Measurements from ENCODE around the gene CLEC2L. TPM values are rescaled to one million over a fixed set of nuclear protein-coding genes. Genes with fewer than 3 reads are reported as not detected.

CLEC2L gene
- total RNA-seq, 1 experiment from 2014 or later = not detected

DNA sequence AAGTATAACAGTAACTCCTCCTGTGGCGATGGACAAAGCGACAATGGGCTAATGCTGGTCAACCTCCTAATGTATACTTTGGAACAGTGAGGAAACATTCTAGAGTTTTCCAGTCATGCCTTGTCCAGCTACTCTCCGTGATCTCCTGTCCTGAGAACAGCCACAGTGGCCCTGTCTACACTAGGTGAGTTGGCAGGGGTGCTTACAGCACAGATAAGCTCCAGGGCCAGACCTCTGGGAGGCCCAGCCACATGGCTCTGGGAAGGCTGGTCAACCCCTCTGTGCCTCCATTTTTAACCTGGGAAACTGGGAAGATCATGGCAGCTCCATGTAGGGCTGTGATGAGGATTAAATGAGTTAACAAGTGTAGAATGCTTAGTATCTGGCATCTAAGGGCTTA, 57.0 kb downstream of the CLEC2L start:
- Histone ChIP-seq H3K4me3 (no peak overlapping the region), H3K9me3 (no peaks in the 10 kb centered on the region), H3K27me3 (no peaks in the 10 kb centered on the region), H3K36me3 (no peaks in the 10 kb centered on the region; the same call in 1 of the 2 replicates)
- DNase-seq = no peak

DNA sequence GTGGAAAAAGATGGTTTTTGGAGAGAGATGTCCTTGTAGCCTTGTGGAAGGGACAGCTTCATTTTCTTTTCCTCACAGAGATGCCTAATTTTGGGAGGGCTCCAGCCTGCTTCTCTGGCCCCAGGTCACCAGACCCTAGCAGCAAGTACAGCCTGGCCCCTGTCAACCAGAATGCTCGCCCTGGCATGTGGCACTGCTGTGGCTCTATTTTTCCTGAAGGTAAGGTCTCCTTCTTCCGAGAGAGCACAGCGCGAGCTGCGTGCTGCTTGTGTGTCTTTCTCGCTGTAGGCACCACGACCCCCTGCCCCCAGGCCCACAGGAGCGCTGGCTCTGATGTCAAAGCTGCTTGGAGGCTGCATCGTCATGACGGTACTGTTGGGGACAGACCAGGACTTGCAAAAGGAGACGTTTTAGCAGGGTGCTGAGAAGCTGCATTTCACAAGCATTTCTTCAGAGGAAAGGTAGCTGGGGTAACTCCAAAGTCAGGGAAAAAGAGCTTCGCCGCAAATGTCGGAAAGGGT, 58.7 kb downstream of the CLEC2L start:
- H3K36me3 ChIP-seq = peaks cover 2% of the 10 kb centered on the region
- H3K9me3 ChIP-seq = no peaks in the 10 kb centered on the region
- H3K4me3 ChIP-seq = no peak overlapping the region
- no peaks in the 10 kb centered on the region for H3K27me3 ChIP-seq
- no peak for DNase-seq

DNA sequence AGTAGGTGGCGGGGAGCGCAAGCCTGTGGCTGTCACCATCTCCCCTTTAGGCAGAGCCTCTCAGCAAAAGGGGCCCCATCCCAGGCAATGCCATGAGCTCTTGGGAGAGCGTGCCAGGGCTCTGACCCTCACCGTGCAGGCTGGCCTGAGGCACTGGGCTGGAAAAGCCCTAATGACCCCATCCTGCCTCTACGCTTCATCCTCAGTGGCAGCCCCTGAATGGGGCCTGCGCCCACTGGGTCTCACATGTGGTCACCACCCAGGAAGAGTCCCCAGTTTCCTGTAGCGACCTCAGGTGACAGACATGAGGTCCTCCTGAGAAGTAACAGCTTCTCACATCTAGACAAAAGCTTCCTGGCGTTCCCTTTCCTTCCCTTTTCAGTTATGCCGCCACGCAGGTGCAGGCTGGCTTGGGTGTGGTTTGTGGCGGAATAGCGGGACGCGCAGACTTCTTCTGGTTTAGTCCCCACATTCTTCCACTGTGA, 59.2 kb downstream of the CLEC2L start:
- H3K9me3 ChIP-seq = no peaks in the 10 kb centered on the region
- peaks cover 3% of the 10 kb centered on the region for H3K36me3 ChIP-seq
- DNase-seq = no peak
- no peaks in the 10 kb centered on the region for H3K27me3 ChIP-seq
- no peak overlapping the region for H3K4me3 ChIP-seq

DNA sequence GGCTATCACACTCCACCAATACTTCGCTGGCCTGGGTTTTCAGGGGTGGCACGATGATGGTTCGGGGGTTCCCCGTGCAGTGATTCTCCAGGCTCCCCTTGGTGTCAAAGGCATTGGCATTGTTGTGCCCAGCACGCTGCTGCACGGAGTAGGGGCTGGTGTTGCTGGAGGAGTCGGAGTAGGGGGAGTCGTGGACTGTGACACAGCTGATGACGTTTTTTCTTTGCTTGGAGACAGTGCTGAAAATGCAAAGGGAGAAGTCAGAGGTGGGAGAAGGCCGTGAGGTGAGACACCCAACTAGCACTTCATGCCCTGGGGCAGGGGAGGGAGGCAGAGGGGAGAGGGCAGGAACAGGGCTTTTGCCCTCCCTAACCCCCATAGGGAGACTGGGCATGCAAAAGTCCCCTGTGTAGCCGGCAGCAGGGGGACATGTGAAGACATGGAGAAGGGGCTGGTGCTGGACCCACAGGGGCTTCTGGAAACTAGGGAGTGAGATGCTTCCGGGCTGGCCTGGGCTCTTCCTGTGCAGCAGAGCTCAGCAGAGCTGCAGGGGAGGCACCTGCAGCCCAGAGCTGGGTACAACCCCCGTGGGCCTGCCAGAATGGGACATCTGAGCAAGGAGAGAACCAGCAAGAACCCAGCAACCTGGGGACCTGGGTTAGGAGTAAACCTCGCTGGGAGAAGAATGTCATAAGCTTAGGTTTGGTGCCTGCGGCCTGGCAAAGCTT, 60.5 kb downstream of the CLEC2L start:
- no peaks in the 10 kb centered on the region for H3K27me3 ChIP-seq
- H3K9me3 ChIP-seq = no peaks in the 10 kb centered on the region
- peaks cover 5% of the 10 kb centered on the region for H3K36me3 ChIP-seq
- no peak overlapping the region for H3K4me3 ChIP-seq
- DNase-seq = no peak

DNA sequence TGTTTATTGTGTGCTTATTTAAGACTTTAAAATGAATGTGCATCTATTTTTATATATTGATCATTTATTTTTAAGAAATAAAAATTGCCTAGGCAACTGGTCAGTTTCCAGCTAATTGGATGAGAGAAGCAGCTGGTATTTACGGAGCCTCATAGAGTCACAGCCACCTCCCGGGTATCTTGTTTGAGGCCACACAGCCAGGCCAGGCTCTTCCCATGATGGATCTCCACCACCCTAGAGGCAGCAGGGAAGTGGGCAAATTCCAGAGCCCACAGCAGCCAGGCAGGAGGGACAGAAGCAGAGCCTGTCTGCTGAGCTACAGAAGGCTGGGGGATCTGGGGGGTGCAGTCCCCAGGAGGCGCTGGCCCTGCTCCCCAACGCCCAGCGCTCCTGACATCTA, 61.6 kb downstream of the CLEC2L start:
- Histone ChIP-seq H3K36me3 (peaks cover 5% of the 10 kb centered on the region), H3K27me3 (no peaks in the 10 kb centered on the region), H3K9me3 (no peaks in the 10 kb centered on the region), H3K4me3 (no peak overlapping the region)
- no peak for DNase-seq

DNA sequence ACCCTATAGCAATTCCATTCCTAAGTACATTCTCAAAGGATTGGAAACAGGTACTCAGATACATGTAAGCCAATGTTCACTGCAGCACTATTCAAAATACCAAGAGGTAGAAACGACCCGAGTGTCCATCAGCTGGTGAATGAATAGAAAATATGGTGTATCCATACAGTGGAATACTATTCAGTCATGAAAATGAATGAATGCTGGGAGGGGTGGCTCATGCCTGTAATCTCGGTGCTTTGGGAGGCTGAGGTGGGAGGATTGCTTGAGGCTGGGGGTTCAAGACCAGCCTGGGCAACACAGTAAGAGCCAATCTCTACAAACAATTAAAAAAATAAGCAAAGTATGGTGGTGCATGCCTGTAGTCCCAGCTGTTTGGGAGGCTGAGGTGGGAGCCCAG, 62.8 kb downstream of the CLEC2L start:
- no peaks in the 10 kb centered on the region for H3K27me3 ChIP-seq
- no peak overlapping the region for H3K4me3 ChIP-seq
- DNase-seq = no peak
- peaks cover 6% of the 10 kb centered on the region for H3K36me3 ChIP-seq
- no peaks in the 10 kb centered on the region for H3K9me3 ChIP-seq

DNA sequence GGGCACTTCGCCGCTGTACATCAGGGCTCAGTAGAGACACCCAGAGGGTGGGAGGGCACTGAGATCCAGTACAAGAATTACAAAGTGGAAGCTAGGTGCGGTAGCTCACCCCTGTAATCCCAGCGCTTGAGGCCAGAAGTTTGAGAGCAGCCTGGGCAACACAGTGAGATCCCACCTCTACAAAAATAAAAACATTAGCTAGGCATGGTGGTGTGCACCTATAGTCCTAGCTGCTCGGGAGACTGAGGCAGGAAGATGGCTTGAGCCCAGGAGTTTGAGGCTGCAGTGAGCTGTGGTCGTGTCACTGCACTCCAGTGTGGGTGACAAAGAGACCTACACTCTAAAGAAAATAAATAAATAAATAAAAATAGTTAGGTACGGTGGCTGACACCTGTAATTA, 64.0 kb downstream of the CLEC2L start:
- Histone ChIP-seq H3K36me3 (peaks cover 6% of the 10 kb centered on the region), H3K4me3 (no peak overlapping the region), H3K9me3 (no peaks in the 10 kb centered on the region), H3K27me3 (no peaks in the 10 kb centered on the region)
- DNase-seq = no peak

DNA sequence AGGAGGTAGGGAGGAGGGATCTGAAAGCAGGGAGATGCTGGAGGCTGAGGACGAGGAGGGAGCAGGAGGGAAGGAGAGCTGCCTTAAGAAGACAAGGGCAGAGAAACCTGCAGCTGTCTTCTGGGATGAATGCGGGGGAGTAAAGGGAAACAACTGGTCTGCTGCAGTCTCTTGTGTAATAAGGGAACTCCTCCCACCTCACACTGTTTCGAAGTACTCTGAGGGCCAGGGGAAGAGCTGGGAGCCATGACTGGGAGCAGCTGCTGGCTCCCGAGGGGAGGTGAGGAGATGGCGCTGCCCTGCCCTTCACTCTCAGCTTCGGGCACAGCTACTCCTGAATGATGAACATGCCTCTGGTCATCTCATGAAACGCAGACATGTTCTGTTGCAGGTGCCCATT, 65.1 kb downstream of the CLEC2L start:
- H3K4me3 ChIP-seq = no peak overlapping the region
- DNase-seq = no peak
- H3K27me3 ChIP-seq = no peaks in the 10 kb centered on the region
- peaks cover 6% of the 10 kb centered on the region for H3K36me3 ChIP-seq
- no peaks in the 10 kb centered on the region for H3K9me3 ChIP-seq

DNA sequence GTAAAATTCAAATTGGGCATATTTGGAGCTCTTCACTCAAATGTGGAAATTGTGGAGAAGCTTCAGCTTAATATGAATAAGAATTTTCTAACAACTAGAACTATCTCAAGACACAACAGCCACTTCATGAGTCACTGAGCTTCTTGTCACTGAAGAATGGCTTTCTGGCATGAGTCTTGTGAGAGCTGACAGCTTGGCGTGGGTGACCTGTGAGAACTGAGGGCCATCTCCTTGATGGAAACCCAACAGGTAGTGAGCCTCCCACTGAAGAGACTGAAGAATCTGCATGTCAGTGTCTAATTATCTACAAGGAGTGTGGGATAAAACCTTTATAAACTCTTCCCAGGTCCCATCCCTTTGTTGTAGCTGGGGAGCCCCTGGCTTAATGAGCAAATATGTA, 66.0 kb downstream of the CLEC2L start:
- no peak for DNase-seq
- no peaks in the 10 kb centered on the region for H3K9me3 ChIP-seq
- H3K36me3 ChIP-seq = peaks cover 6% of the 10 kb centered on the region
- H3K27me3 ChIP-seq = no peaks in the 10 kb centered on the region
- no peak overlapping the region for H3K4me3 ChIP-seq

DNA sequence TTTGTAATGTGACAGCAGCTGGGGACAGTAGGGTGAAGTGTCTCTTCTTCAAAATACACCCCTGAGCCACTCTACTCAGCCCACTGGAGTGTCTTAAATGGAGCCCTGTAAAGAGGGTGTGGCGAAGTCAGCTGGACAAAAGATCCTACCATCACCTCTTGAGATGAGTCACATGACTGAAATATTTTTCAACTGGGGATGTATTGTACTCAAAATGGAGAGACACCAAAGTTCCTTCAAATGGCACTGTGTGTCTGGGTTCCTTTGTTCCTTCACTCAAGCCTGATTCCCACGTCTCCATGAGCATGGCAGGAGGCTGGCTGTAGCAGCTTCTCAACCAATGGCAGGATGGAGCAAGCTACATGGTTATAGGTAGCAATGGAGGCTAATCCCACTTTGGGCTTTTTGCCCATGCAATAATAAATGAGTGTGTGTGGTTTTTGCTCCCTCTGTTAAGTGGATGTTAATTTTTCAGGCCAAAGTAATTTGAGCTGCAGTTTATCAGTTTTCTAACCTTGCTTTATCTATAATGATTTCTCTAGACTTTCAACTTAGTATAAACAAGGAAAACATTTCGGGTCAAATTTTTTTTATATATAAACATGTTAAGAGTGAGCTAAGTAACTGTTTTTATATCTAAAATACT, 68.2 kb downstream of the CLEC2L start:
- no peak for DNase-seq
- no peaks in the 10 kb centered on the region for H3K9me3 ChIP-seq
- H3K36me3 ChIP-seq = peaks cover 14% of the 10 kb centered on the region
- no peak overlapping the region for H3K4me3 ChIP-seq
- no peaks in the 10 kb centered on the region for H3K27me3 ChIP-seq

DNA sequence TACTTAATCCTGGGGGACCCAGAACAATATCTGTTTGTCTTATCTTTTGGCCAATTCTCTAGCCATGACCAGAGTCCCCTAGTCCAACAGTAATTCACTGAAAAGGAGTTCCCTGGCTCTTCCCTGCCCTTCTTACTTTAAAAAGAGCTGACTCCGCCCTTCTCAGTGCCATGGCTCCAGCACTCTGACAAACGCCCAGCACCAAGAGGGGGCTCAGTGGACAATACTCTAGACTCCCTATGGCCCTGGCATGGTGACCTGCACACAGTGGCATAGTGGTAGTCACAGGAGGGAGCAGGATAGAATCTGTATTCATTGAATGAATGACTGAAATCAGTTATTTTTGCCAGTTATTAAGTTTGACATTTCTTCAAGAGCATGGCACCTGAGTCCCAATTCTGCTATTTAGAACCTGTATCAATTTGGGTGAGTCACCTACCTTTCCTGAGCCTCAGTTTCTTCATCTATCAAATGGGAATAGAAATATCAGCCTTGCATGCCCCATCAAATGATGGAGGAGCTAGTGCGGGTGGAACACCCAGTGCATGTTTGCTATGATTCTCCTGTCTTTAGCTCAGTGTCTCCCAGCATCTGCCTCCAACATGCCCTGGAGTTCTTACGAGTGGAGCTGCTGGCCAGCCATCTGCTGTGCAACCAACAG, 69.4 kb downstream of the CLEC2L start:
- Histone ChIP-seq H3K36me3 (peaks cover 11% of the 10 kb centered on the region), H3K9me3 (no peaks in the 10 kb centered on the region), H3K27me3 (no peaks in the 10 kb centered on the region), H3K4me3 (no peak overlapping the region)
- no peak for DNase-seq

DNA sequence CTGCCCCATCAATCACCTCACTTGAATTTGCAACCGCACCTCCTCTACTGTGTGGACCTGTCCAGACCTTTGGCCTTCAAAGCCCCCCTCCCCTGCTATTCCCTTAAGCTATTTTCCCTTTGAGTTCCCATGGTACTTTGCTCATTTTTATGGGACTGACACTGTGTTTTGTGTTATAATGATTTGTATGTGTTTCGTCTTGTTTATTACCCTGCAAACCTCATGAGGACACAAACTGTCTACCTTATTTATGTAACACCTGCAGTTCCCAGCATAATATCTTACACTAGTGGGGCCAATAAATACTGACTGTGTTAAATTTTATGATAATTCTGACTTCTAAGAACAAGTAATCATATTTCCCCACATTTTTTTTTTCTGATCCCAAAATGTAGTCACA, 70.6 kb downstream of the CLEC2L start:
- H3K9me3 ChIP-seq = no peaks in the 10 kb centered on the region
- peaks cover 11% of the 10 kb centered on the region for H3K36me3 ChIP-seq
- H3K4me3 ChIP-seq = no peak overlapping the region
- no peaks in the 10 kb centered on the region for H3K27me3 ChIP-seq
- no peak for DNase-seq

Other genes starting within 250 kb of the CLEC2L start
- 0.25 and 17.0 TPM in 2 replicates for gene FMC1, start 182.3 kb upstream of the CLEC2L start, total RNA-seq (2014; rRNA removed; shearing (Covaris generic); ENCODE audit: low replicate concordance)
- 37.8 and 53.0 TPM in 2 replicates for gene LUC7L2, start 163.8 kb upstream of the CLEC2L start, total RNA-seq (2014; rRNA removed; shearing (Covaris generic); ENCODE audit: low replicate concordance)
- gene KLRG2, start 40.0 kb upstream of the CLEC2L start, total RNA-seq (2014; rRNA removed; shearing (Covaris generic); ENCODE audit: low replicate concordance) = 0.10 TPM in 1 of 2 replicates, not detected in the other